ENCODE results near the gene SLC38A1. TPM values are rescaled to one million over a fixed set of nuclear protein-coding genes. Genes with fewer than 3 reads are reported as not detected.

SLC38A1 gene
- total and polyA plus RNA-seq, 11 donors, result 41.5 to 250 (median 157) TPM

GRCh38 chr12:46147144-46147543 is 121.7 kb downstream of the SLC38A1 start:
- 88 to 94% (median 90%) methylated on average over 3 of the region's 3 CpGs for WGBS, 4 donors
- no peak overlapping the region for H3K4me3 ChIP-seq
- no peaks in the 10 kb centered on the region for H3K9me3 ChIP-seq
- intact Hi-C loops (cut with DNase I), result loop anchor here in 3 of 10 donors (10.0 kb wide), 3 partner anchors 148 to 788 kb away; no protein-coding TSS in a partner anchor
- H3K36me3 ChIP-seq, result no peaks in the 10 kb centered on the region
- H3K27ac ChIP-seq, result no peak overlapping the region
- DNase-seq (no peak), ATAC-seq (no peak)
- H3K4me1 ChIP-seq, result no peaks in the 10 kb centered on the region
- peaks cover 0 to 6% (median 0%) of the 10 kb centered on the region in 9 donors for H3K27me3 ChIP-seq
- TF ChIP-seq POLR2A (IDR thresholded peaks at IDR 0.05) (no peak), CTCF (IDR thresholded peaks at IDR 0.05) (no peak)

DNA sequence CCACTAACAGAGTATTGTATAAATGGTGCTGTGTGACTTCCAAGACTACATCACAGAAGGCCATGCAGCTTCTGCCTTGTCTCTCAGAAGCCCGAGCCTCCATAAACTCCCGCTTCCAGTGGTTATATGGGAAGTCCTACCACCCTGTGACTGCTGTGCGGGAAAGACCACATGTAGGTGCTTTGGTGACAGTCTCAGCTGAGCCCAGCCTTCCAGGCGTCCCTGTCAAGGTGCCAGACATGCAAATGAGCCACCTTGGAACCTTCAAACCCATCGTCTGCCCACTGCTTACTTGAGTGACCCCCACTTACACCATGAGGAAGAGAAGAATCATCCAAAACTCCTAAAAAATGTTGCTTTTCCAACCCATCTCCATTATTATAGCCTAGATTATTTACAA is 123.0 kb downstream of the SLC38A1 start:
- Histone ChIP-seq H3K9me3 (no peaks in the 10 kb centered on the region), H3K27me3 (peaks cover 0 to 6% (median 0%) of the 10 kb centered on the region in 9 donors), H3K27ac (no peak overlapping the region), H3K4me1 (no peaks in the 10 kb centered on the region), H3K4me3 (no peak overlapping the region), H3K36me3 (no peaks in the 10 kb centered on the region)
- intact Hi-C loops (cut with DNase I), result loop anchor here in 3 of 10 donors (10.0 kb wide), 3 partner anchors 149 to 789 kb away; no protein-coding TSS in a partner anchor
- WGBS, 4 donors, result 74 to 96% (median 86%) methylated on average over 4 to 5 of the region's 5 CpGs
- no peak for ATAC-seq
- DNase-seq, result no peak
- TF ChIP-seq POLR2A (IDR thresholded peaks at IDR 0.05) (no peak), CTCF (IDR thresholded peaks at IDR 0.05) (no peak)

DNA sequence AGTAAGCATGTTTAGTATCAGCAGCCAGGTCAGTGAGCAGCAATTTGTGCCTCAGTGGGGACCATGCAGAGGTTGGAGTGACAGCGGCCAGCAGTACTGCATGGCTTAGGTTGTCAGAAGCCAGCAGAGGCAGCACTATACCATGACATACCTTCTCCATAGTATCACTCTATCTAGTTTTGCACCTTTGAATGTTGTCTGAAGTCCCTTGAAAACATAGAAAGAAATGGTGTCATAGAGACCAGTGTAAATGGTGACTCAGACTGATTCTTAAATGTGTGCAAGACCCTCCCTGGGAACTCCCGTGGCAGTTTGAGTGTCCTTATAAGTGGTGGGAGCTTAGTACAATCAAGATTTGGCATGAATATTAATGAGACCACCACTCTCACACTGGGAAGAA is 124.4 kb downstream of the SLC38A1 start:
- DNase-seq, result no peak
- ATAC-seq, result no peak
- TF ChIP-seq POLR2A (IDR thresholded peaks at IDR 0.05) (no peak), CTCF (IDR thresholded peaks at IDR 0.05) (no peak)
- WGBS, 4 donors, result 93 to 97% (median 94%) methylated on average over 2 of the region's 2 CpGs
- H3K27ac ChIP-seq, result no peak overlapping the region
- intact Hi-C loops (cut with DNase I), result loop anchor here in 3 of 10 donors (10.0 kb wide), 3 partner anchors 150 to 790 kb away; no protein-coding TSS in a partner anchor
- peaks cover 0 to 6% (median 0%) of the 10 kb centered on the region in 9 donors for H3K27me3 ChIP-seq
- H3K4me3 ChIP-seq, result no peak overlapping the region
- no peaks in the 10 kb centered on the region for H3K36me3 ChIP-seq
- no peaks in the 10 kb centered on the region for H3K4me1 ChIP-seq
- no peaks in the 10 kb centered on the region for H3K9me3 ChIP-seq

- no peak for ATAC-seq
- Histone ChIP-seq H3K9me3 (no peaks in the 10 kb centered on the region), H3K4me1 (peaks cover 0 to 6% (median 0%) of the 10 kb centered on the region in 12 donors), H3K27me3 (peaks cover 0 to 3% (median 0%) of the 10 kb centered on the region in 9 donors), H3K4me3 (no peak overlapping the region), H3K27ac (no peak overlapping the region), H3K36me3 (no peaks in the 10 kb centered on the region)
- 25 to 68% (median 52%) methylated on average over 2 of the region's 2 CpGs for WGBS, 4 donors
- TF ChIP-seq CTCF (IDR thresholded peaks at IDR 0.05), result no peak
- TF ChIP-seq POLR2A (IDR thresholded peaks at IDR 0.05), result no peak
- intact Hi-C loops (cut with DNase I), result loop anchor here in 2 of 10 donors (10.0 kb wide), 2 partner anchors 529 to 879 kb away; no protein-coding TSS in a partner anchor
- DNase-seq, result peak in 1 of 5 donors; percentile 32
Measured at GRCh38 chr12:46136249-46136648, 132.6 kb downstream of the SLC38A1 start.
